GM19193 (cell line): ENCODE measurements around the gene TM9SF1.

ENCODE experiments used
- POLR2A ChIP-seq: IDR thresholded peaks from 4 replicates; pipeline ENCODE4 v1.6.1; 2011; ENCODE audit not compliant: insufficient read depth, insufficient read length; ENCODE audit errors: extremely low read depth

TM9SF1 gene

DNA sequence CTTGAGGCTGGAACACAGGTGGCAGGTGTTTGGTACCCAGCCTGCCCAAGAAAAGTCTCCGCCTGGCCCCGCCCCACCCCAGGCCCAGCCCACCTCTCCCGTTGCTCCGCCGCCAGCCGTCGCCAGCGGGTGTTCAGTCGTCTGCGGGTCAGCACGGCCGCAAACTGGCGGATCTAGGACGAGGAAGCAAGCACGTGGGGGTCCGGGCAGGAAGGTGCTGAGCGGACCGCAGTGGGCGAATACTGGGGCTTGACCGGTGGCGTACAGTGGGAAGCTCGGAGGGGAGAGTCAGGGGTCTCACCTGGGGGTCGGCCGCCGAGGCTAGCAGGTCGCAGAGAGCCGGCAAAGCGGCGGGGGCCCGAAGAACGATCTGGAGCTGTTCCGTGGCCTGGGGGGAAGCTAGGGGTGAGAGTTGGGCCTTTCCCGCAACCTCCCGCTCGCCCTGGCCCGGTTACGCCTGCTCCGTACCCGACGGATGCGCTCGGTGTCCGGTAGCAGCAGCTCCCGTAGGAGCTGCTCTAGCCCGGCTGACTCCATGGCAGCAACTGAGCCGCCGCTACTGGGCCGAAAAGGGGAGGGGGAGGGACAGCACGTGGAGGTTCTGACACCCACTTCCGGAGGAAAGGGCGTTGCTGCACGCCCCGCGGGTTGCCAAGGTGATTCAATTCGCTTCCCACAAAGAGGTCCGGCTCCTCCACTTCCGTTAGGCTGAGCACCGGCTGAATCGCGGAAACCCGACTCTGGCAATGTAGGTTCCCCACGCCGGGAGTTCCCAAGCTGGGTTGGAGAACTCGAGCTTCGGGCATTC is 6.8 kb downstream of the TM9SF1 start, which contains the start of gene IPO4:
Gene IPO4 (minus strand): TSS at position 566 of the 808 bp plus-strand sequence. CDS start 29 bp downstream, at position 537.
- TF ChIP-seq POLR2A = peak; percentile 86

- TF ChIP-seq POLR2A = no peak
These were observed 7.7 kb downstream of the TM9SF1 start for GRCh38 chr14:24187539-24187915.

DNA sequence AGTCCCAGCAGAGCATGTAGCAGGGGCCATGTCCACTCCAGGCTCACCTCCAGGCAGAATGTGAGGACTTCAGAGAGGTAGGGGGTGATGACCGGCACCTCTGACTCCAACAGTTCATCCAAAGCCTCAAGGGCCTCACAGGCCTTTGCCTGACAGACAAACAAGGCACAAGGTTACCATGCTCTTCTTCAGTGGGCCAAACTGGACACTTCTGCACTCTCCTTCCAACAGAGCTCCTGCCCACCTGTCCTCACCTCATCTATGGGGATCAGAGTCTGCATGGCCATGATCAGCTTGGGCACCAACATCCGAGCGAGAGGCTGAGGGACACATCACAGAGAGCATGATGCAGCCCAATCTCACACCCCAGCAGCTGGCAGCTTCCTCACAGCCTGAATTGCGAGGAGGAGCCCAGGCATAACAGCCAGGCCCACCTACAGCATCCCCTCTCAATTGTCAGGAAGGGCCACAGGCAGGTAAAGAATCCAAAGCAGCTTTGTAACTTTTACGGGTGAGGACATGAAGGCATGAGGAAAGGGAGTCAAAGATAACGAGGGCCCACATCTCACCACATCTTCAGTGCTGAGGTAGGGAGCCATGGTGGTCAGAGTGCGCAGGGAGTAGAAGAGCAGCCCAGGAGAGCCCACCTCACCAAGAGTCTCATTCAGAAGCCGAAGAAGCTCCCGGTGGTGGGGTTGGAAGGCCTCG is 8.3 kb downstream of the TM9SF1 start:
- TF ChIP-seq POLR2A = no peak

GRCh38 chr14:24185741-24186140 is 9.5 kb downstream of the TM9SF1 start:
- TF ChIP-seq POLR2A = no peak

- no peak for TF ChIP-seq POLR2A
These were observed 10.2 kb downstream of the TM9SF1 start for GRCh38 chr14:24185026-24185425.

- no peak for TF ChIP-seq POLR2A
These were observed 10.9 kb downstream of the TM9SF1 start for GRCh38 chr14:24184104-24184970.

GRCh38 chr14:24183014-24183481 is 12.2 kb downstream of the TM9SF1 start:
- TF ChIP-seq POLR2A = no peak

DNA sequence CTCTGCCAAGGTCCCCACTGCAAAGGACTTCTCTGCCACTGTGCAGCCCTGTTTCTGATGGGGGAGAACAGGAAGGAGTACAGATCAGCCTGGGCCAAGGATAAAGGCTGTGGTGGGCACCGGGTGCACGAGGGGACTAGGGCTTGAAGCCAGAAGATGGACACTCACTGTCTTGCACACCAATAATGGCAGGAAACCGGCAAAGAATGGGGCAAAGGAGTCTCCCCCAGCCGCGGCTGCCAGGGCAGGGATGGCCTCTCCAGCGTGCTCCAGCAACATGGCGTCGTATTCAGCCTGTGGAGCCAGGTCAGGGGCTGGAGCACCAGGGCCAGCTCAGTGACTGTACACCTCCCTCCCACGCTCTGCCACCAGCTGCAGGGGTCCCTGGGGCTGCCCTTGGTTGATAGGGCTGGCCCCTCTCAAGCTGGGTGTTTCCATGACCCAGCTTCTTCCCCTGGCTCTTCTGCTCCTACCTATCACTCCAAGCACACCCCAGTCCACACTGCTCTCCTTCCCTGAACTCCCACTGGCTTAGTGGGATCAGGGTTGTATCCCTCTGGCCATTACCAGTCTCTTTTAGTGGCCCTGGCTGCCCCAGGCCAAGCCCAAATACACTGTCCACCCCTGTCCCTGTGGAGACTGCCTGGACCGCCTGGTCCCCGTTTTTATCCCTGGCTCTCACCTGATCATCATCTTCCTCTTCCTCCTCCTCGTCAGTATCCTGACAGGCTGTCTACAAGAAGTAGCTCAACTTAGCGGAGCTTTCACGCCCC is 12.9 kb downstream of the TM9SF1 start:
- TF ChIP-seq POLR2A = peak; percentile 14

GRCh38 chr14:24181371-24182077 is 13.7 kb downstream of the TM9SF1 start:
- peak; percentile 8 for TF ChIP-seq POLR2A

DNA sequence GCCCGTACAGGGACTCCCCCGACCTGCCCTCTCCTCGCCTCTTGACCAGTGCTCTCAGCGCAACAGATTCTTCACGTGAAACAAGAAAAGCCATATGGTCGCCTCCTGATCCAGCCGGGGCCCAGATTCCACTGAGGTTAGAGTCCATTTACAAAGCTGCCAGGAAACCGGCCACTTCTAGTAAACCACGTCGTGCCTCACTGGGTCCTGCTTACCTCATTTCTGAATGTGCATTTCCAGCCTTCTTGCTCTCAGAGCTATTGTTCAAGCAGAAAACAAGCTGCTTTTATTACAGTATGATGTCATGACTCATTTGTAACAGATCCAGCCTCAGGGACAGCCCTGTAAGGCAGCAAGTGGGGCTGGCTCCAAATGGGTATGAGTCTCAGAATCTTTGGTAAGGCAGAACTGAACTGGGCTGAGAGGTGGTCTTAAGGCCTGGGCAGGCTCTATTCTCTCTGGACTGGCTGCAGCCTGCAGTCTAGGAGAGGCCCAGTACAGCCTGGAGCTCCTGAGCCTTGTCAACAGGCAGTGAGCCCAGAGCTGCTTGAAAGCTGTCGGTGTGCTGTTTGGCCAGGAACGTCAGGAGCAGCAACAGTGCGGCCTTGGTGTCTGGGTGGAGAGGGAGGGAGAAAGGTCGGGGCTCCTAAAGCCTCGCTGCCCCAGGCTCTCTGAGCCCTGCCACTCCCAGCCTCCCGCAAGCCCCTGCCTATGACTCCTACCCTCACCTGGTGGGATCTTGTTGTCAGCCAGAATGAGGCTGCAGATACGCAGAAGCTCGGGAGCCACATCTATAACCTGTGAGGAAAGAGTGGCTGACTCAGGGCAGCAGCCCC is 15.1 kb downstream of the TM9SF1 start:
- peak; percentile 32 for TF ChIP-seq POLR2A

DNA sequence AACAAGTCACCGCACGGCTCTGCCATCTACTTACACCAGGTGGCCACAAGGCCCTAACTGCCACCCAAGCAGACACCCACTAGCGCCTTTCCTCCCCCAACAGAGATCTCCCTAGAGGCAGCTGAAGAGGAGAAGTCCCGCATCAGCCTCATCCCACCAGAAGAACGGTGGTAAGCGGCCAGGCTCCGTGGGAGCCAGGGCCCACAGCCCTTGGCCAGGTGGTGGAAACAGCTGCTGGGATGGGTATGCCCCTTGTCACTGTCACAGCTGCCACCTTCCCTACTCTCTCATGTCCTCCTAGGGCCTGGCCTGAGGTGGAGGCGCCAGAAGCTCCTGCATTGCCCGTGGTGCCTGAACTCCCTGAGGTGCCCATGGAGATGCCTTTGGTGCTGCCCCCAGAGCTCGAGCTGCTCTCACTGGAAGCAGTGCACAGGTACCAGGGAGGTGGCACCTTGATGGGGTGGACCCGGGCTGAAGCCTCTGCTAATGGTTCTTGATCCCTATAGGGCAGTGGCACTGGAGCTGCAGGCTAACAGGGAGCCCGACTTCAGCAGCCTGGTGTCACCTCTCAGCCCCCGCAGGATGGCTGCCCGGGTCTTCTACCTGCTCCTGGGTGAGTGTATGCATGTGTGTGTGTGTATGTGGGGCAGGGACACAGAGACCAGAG is 15.8 kb downstream of the TM9SF1 start:
- TF ChIP-seq POLR2A = peak; percentile 28
